CD4-positive, alpha-beta T cell treated with Interleukin-17A for 4 hours (primary cell): ENCODE data around the gene HP.
"Not testable (repeated sequence)": the region's sequence is repeated elsewhere in the genome, so short reads cannot be mapped to it uniquely, and the experiment has no call there.

ENCODE experiments used
- DNase-seq: peaks from one replicate; pipeline ENCODE4 v3.0.0-alpha.2; 2020; ENCODE audit warnings: mixed read lengths

HP gene

GRCh38 chr16:72054254-72054847 is at the start of gene HP:
HP (plus strand) TSS chr16:72054505; CDS start chr16:72054653, 148 bp downstream.
- DNase-seq = not testable (repeated sequence)

DNA sequence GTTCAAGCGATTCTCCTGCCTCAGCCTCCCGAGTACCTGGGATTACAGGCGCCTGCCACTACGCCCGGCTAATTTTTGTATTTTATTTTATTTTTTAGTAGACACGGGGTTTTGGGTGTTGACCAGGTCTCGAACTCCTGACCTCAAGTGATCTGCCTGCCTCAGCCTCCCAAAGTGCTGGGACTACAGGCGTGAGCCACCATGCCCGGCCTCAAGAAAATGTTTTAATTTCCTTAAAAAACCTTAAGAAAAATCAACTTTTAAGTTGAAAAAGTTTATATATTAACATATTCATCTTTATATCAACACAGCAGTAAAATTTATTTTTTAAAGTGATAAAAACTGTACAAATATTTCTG is 46.3 kb upstream of the HP start:
- not testable (repeated sequence) for DNase-seq

- DNase-seq = peak; percentile 98
Measured at GRCh38 chr16:72008424-72009216, 45.7 kb upstream of the HP start, which contains the start of gene DHODH. DHODH (plus strand) TSS chr16:72008744; CDS start chr16:72008765, 21 bp downstream.

GRCh38 chr16:72009779-72010178 is 44.5 kb upstream of the HP start:
- DNase-seq = no peak

- DNase-seq = no peak
Measured at GRCh38 chr16:72012607-72013006, 41.7 kb upstream of the HP start.

DNA sequence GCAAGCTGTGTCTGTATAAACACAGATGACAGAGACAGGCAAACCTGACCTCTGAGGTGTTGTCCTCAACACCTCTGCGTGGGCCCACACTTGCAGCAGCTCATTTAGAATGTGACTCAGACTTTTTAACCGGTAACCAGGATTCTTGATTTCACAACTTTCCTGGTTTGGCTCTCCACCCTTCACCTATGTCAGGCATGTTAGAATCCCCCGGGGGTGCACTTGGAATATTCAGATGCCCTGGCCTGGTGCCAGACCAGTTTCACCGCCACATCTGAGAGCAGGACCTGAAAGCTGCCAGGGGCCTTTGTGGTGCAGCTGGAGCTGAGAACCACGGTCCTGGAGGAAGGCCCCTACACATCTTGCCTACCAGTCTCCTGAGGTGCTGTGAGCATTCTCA is 40.9 kb upstream of the HP start:
- no peak for DNase-seq

GRCh38 chr16:72013888-72014581 is 40.3 kb upstream of the HP start:
- no peak for DNase-seq

DNA sequence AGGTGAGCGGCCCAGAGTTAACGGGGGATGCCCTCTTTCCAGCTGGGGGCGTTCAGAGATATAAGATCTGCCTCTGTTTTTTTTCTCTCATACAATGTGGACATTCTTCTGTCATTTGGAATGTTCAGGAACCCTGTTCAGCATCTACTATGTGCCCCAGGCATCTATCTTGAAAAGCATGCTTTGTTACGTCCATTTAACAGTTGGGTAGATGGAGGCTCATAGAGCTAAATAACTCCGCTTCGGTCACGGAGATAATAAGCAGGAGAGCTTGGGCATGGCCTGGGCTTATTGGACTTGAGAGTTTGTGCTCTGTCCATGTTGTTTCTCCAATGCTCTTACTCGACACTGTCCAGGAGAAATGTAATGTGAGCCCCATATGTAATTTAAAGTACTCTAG is 39.6 kb upstream of the HP start:
- no peak for DNase-seq

DNA sequence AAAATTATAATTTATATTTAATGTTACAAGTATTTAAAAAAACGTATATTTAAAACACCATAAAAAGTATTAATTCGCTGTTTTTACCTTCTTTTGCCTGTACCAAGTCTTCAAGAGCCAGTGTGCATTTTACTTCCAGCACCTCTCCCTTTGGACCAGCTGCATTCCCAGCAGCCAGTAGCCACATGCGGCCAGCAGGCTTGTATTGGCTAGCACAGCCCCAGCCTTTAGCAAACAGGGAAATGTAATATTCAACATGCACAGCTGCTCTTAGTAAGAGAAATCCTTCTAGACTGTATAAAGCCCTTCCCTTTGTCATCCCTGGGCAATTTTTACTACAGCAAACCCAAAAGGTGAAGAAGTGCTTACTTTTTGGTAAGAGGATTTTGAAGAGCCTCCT is 39.2 kb upstream of the HP start:
- no peak for DNase-seq

DNA sequence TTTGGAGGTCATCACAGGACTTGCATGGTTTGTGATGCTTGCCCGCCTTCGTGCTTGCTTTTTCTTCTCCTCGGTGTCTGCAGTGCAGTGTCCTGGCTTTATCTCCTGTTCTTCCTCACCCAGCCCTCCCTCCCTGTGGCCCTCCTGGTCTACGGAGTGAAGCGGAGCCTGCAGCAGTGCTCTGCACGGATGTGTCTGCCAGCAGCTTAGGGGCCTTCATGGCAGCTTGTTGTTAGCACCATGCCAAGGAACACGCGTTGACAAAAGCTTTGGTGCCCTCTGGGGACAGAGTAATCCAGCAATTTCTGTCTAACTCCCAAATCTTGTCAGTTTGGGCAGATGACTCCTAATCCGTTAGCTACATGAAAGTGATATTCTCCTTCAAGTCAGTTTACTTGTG is 35.8 kb upstream of the HP start:
- DNase-seq = no peak

DNA sequence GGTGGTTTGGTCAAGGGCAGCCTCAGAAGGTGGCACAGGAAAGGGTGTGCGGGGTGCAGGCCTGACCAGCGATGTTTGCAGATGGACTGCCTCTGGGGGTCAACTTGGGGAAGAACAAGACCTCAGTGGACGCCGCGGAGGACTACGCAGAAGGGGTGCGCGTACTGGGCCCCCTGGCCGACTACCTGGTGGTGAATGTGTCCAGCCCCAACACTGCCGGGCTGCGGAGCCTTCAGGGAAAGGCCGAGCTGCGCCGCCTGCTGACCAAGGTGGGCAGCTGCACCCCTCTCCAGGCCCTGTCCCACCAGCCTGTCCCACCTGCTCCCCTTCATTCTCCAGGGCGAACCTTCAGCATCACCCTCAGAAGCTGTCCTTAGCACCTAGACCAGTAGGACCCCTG is 33.3 kb upstream of the HP start:
- no peak for DNase-seq

GRCh38 chr16:72022127-72022526 is 32.2 kb upstream of the HP start:
- DNase-seq = no peak

GRCh38 chr16:72023962-72024361 is 30.3 kb upstream of the HP start:
- no peak for DNase-seq

DNA sequence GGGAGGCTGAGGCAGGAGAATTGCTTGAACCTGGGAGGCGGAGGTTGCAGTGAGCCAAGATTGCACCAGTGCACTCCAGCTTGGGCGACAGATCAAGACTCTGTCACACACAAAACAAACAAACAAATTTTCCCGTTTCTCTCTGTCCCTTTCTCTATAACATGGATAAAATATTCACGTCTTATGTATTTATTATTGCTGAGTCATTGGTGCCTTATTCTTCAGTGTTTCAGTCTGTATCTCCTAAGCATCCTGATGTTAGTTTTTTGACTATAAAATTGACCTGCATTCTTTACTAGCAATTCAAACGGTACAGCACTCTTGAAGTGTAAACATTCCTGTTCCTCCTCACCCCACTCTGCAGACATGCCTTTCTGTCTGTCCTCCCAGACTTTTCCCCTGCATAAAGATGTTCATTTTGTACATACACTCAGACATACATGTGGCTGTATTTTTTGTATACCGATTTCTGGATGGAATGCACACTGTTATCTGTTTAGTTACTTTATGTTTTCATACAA is 29.4 kb upstream of the HP start:
- no peak for DNase-seq

GRCh38 chr16:72025404-72026114 is 28.7 kb upstream of the HP start:
- no peak for DNase-seq

- DNase-seq = no peak
Measured at GRCh38 chr16:72027669-72028378, 26.5 kb upstream of the HP start.

DNA sequence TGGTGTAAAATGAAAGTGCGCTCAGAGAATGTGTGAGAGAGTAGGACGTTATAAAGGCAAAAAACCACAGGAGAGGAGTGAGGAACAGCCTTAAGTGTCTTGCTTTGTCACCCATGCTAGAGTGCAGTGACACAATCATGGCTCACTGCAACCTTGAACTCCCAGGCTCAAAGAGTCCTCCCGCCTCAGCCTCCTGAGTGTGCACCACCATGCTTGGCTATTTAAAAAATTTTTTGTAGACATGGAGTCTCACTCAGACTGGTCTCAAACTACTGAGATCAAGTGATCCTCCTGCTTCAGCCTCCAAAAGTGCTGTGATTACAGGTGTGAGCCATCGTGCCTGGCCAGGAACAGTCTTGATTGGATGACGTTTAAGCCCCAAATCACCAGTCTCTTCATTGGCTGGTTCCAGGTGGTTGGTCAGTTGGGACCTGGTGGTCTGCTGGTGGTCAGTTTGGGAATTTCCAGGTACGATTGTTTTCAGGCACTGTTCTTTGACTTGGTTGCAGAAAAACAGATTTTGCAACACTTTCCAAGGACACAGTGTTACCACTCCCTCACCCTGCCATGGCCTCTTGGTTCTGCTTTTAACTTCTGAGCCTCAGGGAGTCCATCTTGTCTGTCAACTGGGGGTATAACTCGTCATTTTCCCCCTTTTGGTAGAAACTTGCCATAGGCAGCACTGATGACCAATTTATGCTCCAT is 24.6 kb upstream of the HP start:
- no peak for DNase-seq

DNA sequence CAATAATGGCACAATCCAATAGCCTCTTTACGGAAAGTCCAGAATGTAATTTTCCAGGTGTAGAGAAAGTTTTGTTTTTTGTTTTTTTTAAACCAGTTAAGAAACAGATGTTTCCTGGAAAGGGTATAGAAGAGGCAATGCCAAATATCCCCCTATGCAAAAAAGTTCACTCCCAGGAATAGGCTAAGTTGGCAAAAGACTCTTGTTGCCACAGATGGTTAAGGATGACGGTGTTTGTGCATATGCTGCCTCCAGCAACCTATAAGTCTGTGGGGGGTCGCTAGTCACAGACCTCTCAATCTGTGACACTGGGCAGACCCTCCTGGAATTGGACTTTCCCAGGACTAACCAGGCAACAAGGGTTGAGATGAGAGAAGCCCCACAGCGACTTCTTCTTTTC is 20.9 kb upstream of the HP start:
- no peak for DNase-seq

GRCh38 chr16:72036098-72036497 is 18.2 kb upstream of the HP start:
- no peak for DNase-seq

DNA sequence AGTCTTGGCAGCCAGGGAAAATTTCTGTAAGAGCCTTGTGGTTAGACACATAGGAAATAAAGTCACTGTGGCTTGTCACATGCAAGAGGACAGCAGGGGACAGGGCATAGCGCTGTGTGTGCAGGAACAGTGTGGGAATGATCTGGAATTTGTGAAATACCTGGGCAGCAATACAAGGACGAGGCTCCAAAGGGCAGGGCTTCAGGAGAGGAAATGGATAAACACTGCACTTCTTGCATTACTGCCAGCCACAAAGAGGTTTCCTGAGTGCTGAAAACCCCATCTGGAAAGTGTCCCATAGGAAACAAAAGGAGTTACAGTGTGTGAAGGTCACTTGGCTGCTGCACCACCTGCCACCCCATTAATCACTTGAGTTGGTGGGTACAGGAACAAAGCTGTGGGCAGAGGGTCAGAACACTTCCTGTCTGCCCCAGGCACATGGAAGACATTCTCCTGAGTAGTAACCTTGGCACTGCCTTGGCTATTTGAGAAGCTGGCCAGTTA is 12.1 kb upstream of the HP start:
- no peak for DNase-seq

DNA sequence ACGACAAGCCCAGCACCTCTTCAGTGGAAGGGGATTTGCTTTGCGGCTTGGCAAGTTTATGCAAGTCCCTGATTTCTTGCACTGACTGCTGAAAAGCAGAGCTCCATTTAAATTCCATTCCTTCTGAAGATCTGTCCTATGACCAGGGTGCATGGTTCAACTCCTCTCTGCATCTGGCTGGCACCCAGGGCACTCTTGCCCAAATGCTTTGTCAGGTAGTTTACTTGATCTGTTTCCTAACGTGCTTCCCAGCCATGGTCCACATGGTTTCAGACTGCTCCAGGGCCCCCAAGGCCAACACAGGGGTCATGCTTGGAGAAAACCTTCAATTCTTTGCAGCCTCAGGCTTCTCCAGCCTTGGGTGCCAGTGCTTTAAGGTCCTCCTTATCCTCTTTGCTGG is 11.2 kb upstream of the HP start:
- no peak for DNase-seq

DNA sequence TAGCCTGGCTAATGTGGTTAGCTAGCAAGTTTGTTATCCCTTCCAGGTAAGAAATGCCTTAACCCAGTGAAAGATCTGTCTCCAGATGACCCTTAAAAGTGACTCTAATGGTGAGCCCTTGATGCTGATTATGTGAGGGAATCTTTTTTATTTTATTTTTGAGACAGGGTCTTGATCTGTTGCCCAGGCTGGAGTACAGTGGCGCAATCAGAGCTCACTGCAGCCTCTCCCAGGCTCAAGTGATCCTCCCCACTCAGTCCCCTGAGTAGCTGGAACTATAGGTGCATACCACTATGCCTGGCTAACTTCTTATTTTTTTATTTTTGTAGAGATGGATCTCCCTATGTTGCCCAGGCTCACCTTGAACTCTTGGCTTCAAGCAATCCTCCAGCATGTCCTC is 10.8 kb upstream of the HP start:
- no peak for DNase-seq
